HEK293 (cell line): ENCODE results near the gene WNT5B.

ENCODE experiments used
- KLF7 ChIP-seq: fragments of 450-650 bp; formaldehyde crosslinking; IDR thresholded peaks from 2 replicates; pipeline ENCODE4 v1.5.1; 2016; ENCODE audit warnings: missing biosample characterization, missing genetic modification characterization, borderline replicate concordance
- KLF8 ChIP-seq: fragments of 450-650 bp; formaldehyde crosslinking; IDR thresholded peaks from 2 replicates; pipeline ENCODE4 v1.5.1; 2016; ENCODE audit warnings: missing biosample characterization, missing genetic modification characterization
- KLF9 ChIP-seq: fragments of 450-650 bp; formaldehyde crosslinking; IDR thresholded peaks from 2 replicates; pipeline ENCODE4 v1.5.1; 2016; ENCODE audit warnings: missing biosample characterization, missing genetic modification characterization, low read depth
- SP3 ChIP-seq: fragments of 450-650 bp; formaldehyde crosslinking; IDR thresholded peaks from 2 replicates; pipeline ENCODE4 v1.5.1; 2016; ENCODE audit warnings: missing biosample characterization, missing genetic modification characterization
- ZBTB7A ChIP-seq: fragments of 450-650 bp; formaldehyde crosslinking; IDR thresholded peaks from 2 replicates; pipeline ENCODE4 v1.5.1; 2016; ENCODE audit warnings: low read depth, missing biosample characterization, missing genetic modification characterization
- ZFP3 ChIP-seq: fragments of 450-650 bp; formaldehyde crosslinking; IDR thresholded peaks from 2 replicates; pipeline ENCODE4 v1.5.1; 2016; ENCODE audit warnings: low read depth, missing biosample characterization, missing genetic modification characterization
- ZIC2 ChIP-seq: fragments of 450-650 bp; formaldehyde crosslinking; IDR thresholded peaks from 2 replicates; pipeline ENCODE4 v1.5.1; 2016; ENCODE audit warnings: missing biosample characterization, missing genetic modification characterization
- ZNF121 ChIP-seq: fragments of 450-650 bp; formaldehyde crosslinking; IDR thresholded peaks from 2 replicates; pipeline ENCODE4 v1.5.1; 2016; ENCODE audit warnings: missing biosample characterization, missing genetic modification characterization
- ZNF138 ChIP-seq: fragments of 450-650 bp; formaldehyde crosslinking; IDR thresholded peaks from 2 replicates; pipeline ENCODE4 v1.5.1; 2016; ENCODE audit warnings: missing biosample characterization, missing genetic modification characterization, borderline replicate concordance
- ZNF19 ChIP-seq: fragments of 450-650 bp; formaldehyde crosslinking; IDR thresholded peaks from 2 replicates; pipeline ENCODE4; 2016; ENCODE audit warnings: missing biosample characterization, missing genetic modification characterization, low read depth
- ZNF354C ChIP-seq: fragments of 450-650 bp; formaldehyde crosslinking; IDR thresholded peaks from 2 replicates; pipeline ENCODE4 v1.5.1; 2016; ENCODE audit warnings: missing biosample characterization, missing genetic modification characterization, low read depth, borderline replicate concordance
- ZNF433 ChIP-seq: fragments of 450-650 bp; formaldehyde crosslinking; IDR thresholded peaks from 2 replicates; pipeline ENCODE4 v1.5.1; 2016; ENCODE audit warnings: missing biosample characterization, missing genetic modification characterization, low read depth
- ZNF530 ChIP-seq: fragments of 450-650 bp; formaldehyde crosslinking; IDR thresholded peaks from 2 replicates; pipeline ENCODE4 v1.5.1; 2016; ENCODE audit warnings: low read depth, missing biosample characterization, missing genetic modification characterization
- ZNF549 ChIP-seq: fragments of 450-650 bp; IDR thresholded peaks from 2 replicates; pipeline ENCODE4 v1.5.1; 2018; ENCODE audit warnings: missing biosample characterization, missing genetic modification characterization, mild to moderate bottlenecking, inconsistent platforms, moderate library complexity
- ZNF561 ChIP-seq: fragments of 450-650 bp; IDR thresholded peaks from 2 replicates; pipeline ENCODE4 v1.5.1; 2018; ENCODE audit warnings: missing biosample characterization, missing genetic modification characterization, borderline replicate concordance
- ZNF600 ChIP-seq: fragments of 450-650 bp; formaldehyde crosslinking; IDR thresholded peaks from 2 replicates; pipeline ENCODE4 v1.5.1; 2016; ENCODE audit warnings: missing biosample characterization, missing genetic modification characterization
- ZNF621 ChIP-seq: fragments of 450-650 bp; formaldehyde crosslinking; IDR thresholded peaks from 2 replicates; pipeline ENCODE4 v1.5.1; 2017; ENCODE audit warnings: missing biosample characterization, missing genetic modification characterization
- ZNF768 ChIP-seq: fragments of 450-650 bp; formaldehyde crosslinking; IDR thresholded peaks from 2 replicates; pipeline ENCODE4 v1.5.1; 2018; ENCODE audit warnings: missing biosample characterization, mild to moderate bottlenecking, missing genetic modification characterization
- ZSCAN16 ChIP-seq: fragments of 450-650 bp; formaldehyde crosslinking; IDR thresholded peaks from 2 replicates; pipeline ENCODE4 v1.5.1; 2016; ENCODE audit warnings: missing biosample characterization, missing genetic modification characterization
- TF ChIP-seq, protein P1 (sequence below): fragments of 450-650 bp; formaldehyde crosslinking; IDR thresholded peaks from 2 replicates; pipeline ENCODE4 v1.5.1; 2016; ENCODE audit warnings: missing biosample characterization, missing genetic modification characterization, borderline replicate concordance
- TF ChIP-seq, protein P2 (sequence below): fragments of 450-650 bp; formaldehyde crosslinking; IDR thresholded peaks from 2 replicates; pipeline ENCODE4 v1.5.1; 2016; ENCODE audit warnings: missing biosample characterization, missing genetic modification characterization, borderline replicate concordance
- TF ChIP-seq, protein P3 (sequence below): fragments of 450-650 bp; formaldehyde crosslinking; IDR thresholded peaks from 2 replicates; pipeline ENCODE4 v1.5.1; 2017; ENCODE audit warnings: missing biosample characterization, missing genetic modification characterization
- TF ChIP-seq, protein P4 (sequence below): fragments of 450-650 bp; formaldehyde crosslinking; IDR thresholded peaks from 2 replicates; pipeline ENCODE4 v1.5.1; 2016; ENCODE audit warnings: missing biosample characterization, missing genetic modification characterization, low read depth

WNT5B gene

DNA sequence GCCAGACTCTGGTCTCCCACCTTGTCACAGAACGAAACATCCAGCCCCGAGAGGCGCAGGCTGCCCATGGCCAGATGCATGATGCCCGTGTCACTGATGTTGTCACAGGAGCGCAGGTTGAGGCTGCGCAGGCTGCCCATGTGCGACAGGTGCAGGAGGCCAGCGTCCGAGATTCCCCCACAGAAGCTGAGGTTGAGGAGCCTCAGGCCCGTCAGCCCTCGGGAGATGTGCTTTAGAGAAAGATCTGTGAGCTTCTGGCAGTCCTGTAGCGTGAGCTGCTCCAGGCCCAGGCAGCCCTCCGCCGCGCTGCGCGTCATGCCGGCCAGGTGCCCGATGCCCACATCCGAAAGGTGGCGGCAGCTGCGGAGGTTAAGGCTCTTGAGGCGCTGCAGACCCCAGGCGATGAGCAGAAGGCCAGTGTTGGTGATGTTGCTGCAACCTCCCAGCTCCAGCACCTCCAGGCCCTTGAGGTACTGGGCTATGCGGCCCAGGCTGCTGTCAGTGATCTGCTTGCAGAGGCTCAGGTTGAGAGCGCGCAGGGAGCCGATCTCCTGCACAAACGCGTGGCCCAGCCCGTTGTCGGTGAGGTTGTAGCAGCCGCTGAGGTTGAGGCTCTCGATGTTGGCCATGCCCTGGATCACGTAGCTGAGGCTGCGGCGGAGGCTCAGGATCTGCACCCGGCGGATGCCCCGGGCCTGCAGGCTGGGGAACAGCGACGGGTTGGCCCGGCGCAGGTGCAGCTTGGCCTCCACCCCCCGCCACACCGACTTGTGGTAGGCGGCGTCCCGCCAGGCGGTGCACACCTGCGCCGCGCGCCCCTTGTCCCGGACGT, 35.6 kb upstream of the WNT5B start (continued):
- TF ChIP-seq, protein P1, sequence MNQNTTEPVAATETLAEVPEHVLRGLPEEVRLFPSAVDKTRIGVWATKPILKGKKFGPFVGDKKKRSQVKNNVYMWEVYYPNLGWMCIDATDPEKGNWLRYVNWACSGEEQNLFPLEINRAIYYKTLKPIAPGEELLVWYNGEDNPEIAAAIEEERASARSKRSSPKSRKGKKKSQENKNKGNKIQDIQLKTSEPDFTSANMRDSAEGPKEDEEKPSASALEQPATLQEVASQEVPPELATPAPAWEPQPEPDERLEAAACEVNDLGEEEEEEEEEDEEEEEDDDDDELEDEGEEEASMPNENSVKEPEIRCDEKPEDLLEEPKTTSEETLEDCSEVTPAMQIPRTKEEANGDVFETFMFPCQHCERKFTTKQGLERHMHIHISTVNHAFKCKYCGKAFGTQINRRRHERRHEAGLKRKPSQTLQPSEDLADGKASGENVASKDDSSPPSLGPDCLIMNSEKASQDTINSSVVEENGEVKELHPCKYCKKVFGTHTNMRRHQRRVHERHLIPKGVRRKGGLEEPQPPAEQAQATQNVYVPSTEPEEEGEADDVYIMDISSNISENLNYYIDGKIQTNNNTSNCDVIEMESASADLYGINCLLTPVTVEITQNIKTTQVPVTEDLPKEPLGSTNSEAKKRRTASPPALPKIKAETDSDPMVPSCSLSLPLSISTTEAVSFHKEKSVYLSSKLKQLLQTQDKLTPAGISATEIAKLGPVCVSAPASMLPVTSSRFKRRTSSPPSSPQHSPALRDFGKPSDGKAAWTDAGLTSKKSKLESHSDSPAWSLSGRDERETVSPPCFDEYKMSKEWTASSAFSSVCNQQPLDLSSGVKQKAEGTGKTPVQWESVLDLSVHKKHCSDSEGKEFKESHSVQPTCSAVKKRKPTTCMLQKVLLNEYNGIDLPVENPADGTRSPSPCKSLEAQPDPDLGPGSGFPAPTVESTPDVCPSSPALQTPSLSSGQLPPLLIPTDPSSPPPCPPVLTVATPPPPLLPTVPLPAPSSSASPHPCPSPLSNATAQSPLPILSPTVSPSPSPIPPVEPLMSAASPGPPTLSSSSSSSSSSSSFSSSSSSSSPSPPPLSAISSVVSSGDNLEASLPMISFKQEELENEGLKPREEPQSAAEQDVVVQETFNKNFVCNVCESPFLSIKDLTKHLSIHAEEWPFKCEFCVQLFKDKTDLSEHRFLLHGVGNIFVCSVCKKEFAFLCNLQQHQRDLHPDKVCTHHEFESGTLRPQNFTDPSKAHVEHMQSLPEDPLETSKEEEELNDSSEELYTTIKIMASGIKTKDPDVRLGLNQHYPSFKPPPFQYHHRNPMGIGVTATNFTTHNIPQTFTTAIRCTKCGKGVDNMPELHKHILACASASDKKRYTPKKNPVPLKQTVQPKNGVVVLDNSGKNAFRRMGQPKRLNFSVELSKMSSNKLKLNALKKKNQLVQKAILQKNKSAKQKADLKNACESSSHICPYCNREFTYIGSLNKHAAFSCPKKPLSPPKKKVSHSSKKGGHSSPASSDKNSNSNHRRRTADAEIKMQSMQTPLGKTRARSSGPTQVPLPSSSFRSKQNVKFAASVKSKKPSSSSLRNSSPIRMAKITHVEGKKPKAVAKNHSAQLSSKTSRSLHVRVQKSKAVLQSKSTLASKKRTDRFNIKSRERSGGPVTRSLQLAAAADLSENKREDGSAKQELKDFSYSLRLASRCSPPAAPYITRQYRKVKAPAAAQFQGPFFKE (tag by site-specific recombination), result peak; percentile 90; the same call in 1 of the 2 replicates
- TF ChIP-seq ZNF561 (tag by site-specific recombination) (peak; percentile 21; the same call in 1 of the 2 replicates), ZIC2 (tag by site-specific recombination) (0 out of 2 replicates have a peak, but pooled peaks have one; percentile 11), ZNF768 (tag by site-specific recombination) (no peak), KLF9 (tag by site-specific recombination) (peak; percentile 52), ZNF549 (tag by site-specific recombination) (no peak), SP3 (peak; percentile 56), ZNF19 (no peak), ZNF138 (tag by site-specific recombination) (no peak), ZFP3 (tag by site-specific recombination) (peak; percentile 64; the same call in 1 of the 2 replicates), ZNF621 (no peak), ZBTB7A (peak; percentile 51), KLF8 (peak; percentile 88), ZNF530 (tag by site-specific recombination) (no peak), ZNF354C (tag by site-specific recombination) (no peak), ZNF121 (tag by site-specific recombination) (no peak), KLF7 (tag by site-specific recombination) (no peak), ZNF433 (no peak), ZNF600 (tag by site-specific recombination) (peak; percentile 96), ZSCAN16 (0 out of 2 replicates have a peak, but pooled peaks have one; percentile 3)
- TF ChIP-seq, protein P2, sequence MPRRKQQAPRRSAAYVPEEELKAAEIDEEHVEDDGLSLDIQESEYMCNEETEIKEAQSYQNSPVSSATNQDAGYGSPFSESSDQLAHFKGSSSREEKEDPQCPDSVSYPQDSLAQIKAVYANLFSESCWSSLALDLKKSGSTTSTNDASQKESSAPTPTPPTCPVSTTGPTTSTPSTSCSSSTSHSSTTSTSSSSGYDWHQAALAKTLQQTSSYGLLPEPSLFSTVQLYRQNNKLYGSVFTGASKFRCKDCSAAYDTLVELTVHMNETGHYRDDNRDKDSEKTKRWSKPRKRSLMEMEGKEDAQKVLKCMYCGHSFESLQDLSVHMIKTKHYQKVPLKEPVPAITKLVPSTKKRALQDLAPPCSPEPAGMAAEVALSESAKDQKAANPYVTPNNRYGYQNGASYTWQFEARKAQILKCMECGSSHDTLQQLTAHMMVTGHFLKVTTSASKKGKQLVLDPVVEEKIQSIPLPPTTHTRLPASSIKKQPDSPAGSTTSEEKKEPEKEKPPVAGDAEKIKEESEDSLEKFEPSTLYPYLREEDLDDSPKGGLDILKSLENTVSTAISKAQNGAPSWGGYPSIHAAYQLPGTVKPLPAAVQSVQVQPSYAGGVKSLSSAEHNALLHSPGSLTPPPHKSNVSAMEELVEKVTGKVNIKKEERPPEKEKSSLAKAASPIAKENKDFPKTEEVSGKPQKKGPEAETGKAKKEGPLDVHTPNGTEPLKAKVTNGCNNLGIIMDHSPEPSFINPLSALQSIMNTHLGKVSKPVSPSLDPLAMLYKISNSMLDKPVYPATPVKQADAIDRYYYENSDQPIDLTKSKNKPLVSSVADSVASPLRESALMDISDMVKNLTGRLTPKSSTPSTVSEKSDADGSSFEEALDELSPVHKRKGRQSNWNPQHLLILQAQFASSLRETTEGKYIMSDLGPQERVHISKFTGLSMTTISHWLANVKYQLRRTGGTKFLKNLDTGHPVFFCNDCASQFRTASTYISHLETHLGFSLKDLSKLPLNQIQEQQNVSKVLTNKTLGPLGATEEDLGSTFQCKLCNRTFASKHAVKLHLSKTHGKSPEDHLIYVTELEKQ, result no peak
- TF ChIP-seq, protein P3, sequence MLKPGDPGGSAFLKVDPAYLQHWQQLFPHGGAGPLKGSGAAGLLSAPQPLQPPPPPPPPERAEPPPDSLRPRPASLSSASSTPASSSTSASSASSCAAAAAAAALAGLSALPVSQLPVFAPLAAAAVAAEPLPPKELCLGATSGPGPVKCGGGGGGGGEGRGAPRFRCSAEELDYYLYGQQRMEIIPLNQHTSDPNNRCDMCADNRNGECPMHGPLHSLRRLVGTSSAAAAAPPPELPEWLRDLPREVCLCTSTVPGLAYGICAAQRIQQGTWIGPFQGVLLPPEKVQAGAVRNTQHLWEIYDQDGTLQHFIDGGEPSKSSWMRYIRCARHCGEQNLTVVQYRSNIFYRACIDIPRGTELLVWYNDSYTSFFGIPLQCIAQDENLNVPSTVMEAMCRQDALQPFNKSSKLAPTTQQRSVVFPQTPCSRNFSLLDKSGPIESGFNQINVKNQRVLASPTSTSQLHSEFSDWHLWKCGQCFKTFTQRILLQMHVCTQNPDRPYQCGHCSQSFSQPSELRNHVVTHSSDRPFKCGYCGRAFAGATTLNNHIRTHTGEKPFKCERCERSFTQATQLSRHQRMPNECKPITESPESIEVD (tag by site-specific recombination), result no peak
- TF ChIP-seq, protein P4, sequence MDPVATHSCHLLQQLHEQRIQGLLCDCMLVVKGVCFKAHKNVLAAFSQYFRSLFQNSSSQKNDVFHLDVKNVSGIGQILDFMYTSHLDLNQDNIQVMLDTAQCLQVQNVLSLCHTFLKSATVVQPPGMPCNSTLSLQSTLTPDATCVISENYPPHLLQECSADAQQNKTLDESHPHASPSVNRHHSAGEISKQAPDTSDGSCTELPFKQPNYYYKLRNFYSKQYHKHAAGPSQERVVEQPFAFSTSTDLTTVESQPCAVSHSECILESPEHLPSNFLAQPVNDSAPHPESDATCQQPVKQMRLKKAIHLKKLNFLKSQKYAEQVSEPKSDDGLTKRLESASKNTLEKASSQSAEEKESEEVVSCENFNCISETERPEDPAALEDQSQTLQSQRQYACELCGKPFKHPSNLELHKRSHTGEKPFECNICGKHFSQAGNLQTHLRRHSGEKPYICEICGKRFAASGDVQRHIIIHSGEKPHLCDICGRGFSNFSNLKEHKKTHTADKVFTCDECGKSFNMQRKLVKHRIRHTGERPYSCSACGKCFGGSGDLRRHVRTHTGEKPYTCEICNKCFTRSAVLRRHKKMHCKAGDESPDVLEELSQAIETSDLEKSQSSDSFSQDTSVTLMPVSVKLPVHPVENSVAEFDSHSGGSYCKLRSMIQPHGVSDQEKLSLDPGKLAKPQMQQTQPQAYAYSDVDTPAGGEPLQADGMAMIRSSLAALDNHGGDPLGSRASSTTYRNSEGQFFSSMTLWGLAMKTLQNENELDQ (tag by site-specific recombination), result no peak; the same call in 1 of the 2 replicates
